ENCODE data around the gene ARL11.

Gene ARL11

DNA sequence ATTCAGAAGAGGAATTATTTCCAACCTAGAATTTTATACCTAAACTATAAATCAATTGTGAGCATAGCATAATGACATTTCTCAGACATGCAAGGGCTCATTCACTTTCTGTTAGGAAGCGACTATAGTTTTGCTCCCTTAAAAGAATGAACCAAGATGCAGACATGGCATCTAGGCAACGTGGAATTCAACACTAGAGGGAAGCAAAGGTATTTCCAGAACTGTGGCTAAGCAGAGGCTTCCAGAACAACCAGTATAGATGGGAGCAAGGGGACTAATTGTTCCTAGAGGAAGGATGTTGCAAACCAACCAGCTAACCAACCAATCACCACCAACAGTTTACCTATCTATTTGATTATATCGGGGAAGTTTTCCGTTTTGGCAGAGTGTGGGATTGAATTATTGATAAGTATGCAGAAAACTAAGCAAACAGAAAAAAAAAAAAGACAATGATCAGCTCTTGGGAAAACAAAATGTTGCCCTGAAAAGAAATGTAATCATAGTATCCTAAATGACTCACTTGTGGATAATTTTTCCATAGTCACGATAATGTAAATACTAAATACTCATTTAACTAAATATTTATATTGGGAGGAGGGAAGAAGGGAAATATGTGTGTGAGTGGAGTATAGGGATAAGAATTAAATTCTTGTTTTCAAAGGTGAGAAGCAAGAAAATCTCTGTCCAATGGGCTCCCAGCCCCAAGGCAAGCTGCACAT, 21.1 kb downstream of the ARL11 start:
- Mint-ChIP-seq H3K27me3 (no peaks in the 10 kb centered on the region), H3K27ac (no peak overlapping the region), H3K4me3 (no peak overlapping the region), H3K36me3 (peaks cover 0 to 3% of the 10 kb centered on the region in 2 donors), H3K4me1 (peaks cover 2 to 9% of the 10 kb centered on the region in 2 donors), H3K9me3 (no peaks in the 10 kb centered on the region)
- DNase-seq (no peak), ATAC-seq (replicated peaks) (no peak)

DNA sequence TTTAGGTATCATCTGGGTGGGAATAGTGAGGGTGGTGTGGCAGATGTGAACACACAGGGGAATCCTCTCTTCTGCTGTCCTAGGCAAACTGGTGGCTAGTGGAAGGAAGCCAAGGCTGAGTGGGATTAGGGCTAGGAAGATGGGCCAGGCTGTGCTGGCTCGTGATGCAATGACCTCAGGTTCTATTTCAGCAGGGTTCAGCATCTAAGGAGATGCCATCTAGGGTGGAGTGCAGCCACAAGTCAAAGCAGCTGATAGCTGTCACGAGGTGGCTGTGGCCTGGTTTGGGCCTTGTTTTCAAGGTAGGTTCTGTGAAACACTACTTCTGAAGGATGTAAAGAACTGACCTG, 21.6 kb downstream of the ARL11 start:
- H3K27me3 Mint-ChIP-seq: no peaks in the 10 kb centered on the region
- H3K4me3 Mint-ChIP-seq: no peak overlapping the region
- ATAC-seq (replicated peaks) (no peak), DNase-seq (no peak)
- peaks cover 0 to 3% of the 10 kb centered on the region in 2 donors for H3K36me3 Mint-ChIP-seq
- H3K9me3 Mint-ChIP-seq: no peaks in the 10 kb centered on the region
- no peak overlapping the region for H3K27ac Mint-ChIP-seq
- H3K4me1 Mint-ChIP-seq: peaks cover 2 to 9% of the 10 kb centered on the region in 2 donors

DNA sequence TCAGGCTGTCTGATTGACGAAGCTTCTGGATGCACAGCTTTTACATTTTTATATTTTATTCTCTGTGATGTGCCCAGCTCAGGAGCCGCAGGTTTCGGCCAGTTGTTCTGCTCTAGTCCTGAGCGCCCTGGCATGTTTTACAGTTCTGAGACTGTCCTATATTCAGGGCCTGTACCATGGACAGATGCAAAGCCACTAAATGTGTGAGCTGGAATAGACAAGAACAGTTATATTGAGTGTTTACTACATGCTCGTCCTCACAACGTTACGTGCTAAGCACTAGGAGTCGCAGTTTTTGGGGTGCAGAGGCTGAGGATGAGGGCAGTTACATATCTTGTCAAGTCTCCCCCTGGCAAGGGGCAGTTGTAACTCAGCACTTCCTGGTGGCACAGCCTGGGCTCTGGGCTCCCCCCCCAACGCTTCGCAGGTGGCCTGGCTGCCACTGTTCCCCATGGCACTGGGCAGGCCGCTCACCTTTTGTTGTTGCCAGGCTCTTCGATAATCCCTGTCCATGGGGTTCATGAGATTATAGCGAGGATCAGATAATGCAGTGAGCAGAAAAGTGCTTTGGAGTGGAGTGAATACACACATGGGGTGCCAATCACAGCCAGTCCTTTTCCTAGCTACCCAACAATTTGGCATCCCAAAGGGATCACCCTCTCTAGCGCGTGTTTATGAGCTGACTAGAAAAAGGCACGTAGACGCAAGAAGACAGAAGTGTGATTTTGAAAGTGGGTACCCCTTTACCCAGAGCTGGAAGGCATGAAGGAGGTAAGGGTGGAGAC, 23.5 kb downstream of the ARL11 start:
- Mint-ChIP-seq H3K27me3 (no peaks in the 10 kb centered on the region), H3K4me3 (no peak overlapping the region), H3K9me3 (no peaks in the 10 kb centered on the region), H3K4me1 (peaks cover 0 to 5% of the 10 kb centered on the region in 2 donors), H3K27ac (no peak overlapping the region), H3K36me3 (peaks cover 4 to 5% of the 10 kb centered on the region in 2 donors)
- no peak for DNase-seq
- no peak for ATAC-seq (replicated peaks)

DNA sequence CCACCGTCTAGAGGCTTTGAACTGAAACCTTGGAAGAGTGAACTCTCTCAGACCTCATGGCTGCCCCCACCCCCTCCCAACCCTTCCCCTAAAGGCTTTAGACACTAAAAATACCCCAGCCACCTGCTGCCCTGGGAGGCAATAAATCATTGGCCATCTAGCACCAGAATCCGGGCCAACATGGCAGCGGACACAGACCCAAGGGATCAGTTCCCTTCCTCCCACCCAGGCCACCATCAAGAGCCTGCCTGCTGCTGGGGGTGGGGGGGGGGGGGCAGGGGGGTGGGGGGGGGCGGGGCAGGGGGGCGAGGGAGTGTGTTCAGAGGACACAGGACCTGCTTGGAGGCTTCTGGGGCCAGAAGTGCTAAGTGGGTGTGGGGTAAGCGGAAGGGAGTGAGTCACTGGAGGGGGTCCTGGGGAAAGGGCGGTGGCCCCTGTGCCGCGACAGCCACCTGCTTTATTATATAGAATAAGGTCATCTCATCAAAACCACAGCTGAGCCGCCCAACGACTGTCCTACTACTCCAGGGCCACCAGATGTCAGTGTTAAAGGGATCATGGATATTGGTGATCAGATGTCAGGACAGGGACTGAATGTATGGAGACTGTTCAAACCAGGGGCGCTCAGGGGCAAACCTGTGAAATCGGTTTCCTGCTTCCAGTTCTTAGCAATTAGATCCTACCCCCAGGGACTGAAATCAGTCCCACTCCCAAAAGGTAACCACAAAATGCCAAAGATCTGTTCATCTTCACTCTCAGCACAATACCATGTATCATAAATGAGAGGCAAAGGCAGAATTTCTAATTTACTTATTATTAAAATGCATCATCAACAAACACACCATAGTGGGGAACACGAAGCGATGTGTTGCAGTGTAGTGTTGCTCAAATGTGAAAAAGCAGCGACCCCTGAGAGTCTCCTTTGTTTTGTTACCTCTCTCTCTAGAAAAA, 24.3 kb downstream of the ARL11 start:
- DNase-seq: no peak
- no peaks in the 10 kb centered on the region for H3K27me3 Mint-ChIP-seq
- H3K4me1 Mint-ChIP-seq: peaks cover 0 to 4% of the 10 kb centered on the region in 2 donors
- H3K4me3 Mint-ChIP-seq: no peak overlapping the region
- no peak overlapping the region for H3K27ac Mint-ChIP-seq
- H3K9me3 Mint-ChIP-seq: no peaks in the 10 kb centered on the region
- peak; percentile 76 to 79 for ATAC-seq (replicated peaks)
- H3K36me3 Mint-ChIP-seq: peaks cover 10 to 11% of the 10 kb centered on the region in 2 donors

DNA sequence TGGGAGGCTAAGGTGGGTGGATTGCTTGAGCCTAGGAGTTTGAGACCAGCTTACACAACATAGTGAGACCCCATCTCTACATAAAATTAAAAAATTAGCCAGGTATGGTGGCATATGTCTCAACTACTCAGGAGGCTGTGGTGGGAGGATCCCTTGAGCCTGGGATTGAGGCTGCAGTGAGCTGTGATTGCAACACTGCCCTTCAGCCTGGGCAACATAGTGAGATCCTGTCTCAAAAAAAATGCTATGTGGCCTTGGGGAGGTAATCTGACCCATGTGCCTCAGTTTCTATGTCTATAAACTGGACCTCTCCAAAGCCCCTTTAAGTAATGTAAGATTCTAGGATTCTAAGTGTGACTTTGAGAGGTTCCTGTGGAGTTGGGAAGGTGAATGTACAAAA, 25.2 kb downstream of the ARL11 start:
- H3K4me3 Mint-ChIP-seq: no peak overlapping the region
- H3K27me3 Mint-ChIP-seq: no peaks in the 10 kb centered on the region
- H3K27ac Mint-ChIP-seq: no peak overlapping the region
- H3K9me3 Mint-ChIP-seq: no peaks in the 10 kb centered on the region
- no peak for DNase-seq
- ATAC-seq (replicated peaks): no peak
- peaks cover 15% of the 10 kb centered on the region in 2 donors for H3K36me3 Mint-ChIP-seq
- peaks cover 0 to 4% of the 10 kb centered on the region in 2 donors for H3K4me1 Mint-ChIP-seq

DNA sequence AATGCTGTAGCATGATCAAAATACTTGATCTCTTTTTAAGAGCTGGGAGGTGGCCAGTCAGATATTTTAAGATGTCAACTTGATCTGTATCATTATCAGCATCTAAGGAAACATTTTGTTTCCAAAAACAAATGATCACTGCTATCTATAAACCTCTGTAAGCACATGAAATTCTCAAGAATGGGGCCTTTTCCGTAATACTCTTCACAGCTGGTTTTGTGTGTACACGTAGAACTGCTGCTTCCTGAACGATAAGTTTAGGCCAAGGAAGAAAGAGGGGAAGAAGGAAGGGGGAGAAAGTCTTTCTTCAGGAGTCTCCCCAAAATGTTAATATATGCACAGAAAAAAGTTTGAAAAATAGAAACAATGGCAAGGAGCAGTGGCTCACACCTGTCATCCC, 25.7 kb downstream of the ARL11 start:
- peaks cover 0 to 4% of the 10 kb centered on the region in 2 donors for H3K4me1 Mint-ChIP-seq
- H3K4me3 Mint-ChIP-seq: no peak overlapping the region
- DNase-seq (no peak), ATAC-seq (replicated peaks) (no peak)
- H3K9me3 Mint-ChIP-seq: no peaks in the 10 kb centered on the region
- peaks cover 15 to 20% of the 10 kb centered on the region in 2 donors for H3K36me3 Mint-ChIP-seq
- H3K27me3 Mint-ChIP-seq: no peaks in the 10 kb centered on the region
- no peak overlapping the region for H3K27ac Mint-ChIP-seq

DNA sequence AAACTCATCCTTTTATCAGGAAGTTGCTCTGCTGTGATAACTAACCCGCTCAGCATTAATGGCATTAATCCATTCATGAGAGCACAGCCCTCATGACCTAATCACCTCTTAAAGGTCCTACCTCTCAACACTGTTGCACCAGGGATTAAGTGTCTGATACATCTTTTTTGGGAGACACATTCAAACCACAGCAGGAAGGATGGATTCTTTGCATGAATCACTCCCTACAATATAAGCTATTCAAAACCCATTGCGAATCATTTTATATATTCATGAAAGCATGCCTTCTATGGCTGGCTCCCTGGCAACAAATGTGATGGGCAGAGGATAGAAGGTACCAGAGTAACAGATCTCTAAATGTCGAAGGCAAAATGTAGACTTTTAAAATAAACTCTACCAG, 27.6 kb downstream of the ARL11 start:
- Mint-ChIP-seq H3K27me3 (no peaks in the 10 kb centered on the region), H3K36me3 (peaks cover 21 to 32% of the 10 kb centered on the region in 2 donors), H3K9me3 (no peaks in the 10 kb centered on the region), H3K4me1 (peaks cover 0 to 4% of the 10 kb centered on the region in 2 donors), H3K27ac (no peak overlapping the region), H3K4me3 (no peak overlapping the region)
- ATAC-seq (replicated peaks) (no peak), DNase-seq (no peak)

DNA sequence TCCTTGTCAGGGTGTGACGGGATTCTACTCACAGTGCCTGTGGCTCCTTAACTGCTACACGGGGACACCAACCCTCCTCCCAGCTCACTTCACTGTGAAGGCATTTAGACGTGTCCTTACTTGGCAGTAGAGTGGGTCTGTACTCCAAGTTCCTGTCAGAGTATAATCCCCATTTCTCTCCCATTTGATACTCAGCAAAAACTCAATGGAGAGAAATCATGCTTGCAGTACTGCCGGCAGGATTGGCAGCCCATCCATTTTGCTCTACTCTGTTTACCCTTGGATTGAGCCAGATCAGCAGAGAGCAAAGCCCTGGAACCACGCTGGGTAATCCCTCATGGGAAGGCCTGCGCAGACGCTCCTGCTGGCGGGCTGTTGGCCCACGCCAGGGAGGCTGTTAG, 28.9 kb downstream of the ARL11 start:
- no peak overlapping the region for H3K4me3 Mint-ChIP-seq
- H3K36me3 Mint-ChIP-seq: peaks cover 28 to 46% of the 10 kb centered on the region in 2 donors
- peaks cover 0 to 4% of the 10 kb centered on the region in 2 donors for H3K4me1 Mint-ChIP-seq
- DNase-seq (no peak), ATAC-seq (replicated peaks) (no peak)
- no peaks in the 10 kb centered on the region for H3K9me3 Mint-ChIP-seq
- H3K27ac Mint-ChIP-seq: no peak overlapping the region
- H3K27me3 Mint-ChIP-seq: no peaks in the 10 kb centered on the region

DNA sequence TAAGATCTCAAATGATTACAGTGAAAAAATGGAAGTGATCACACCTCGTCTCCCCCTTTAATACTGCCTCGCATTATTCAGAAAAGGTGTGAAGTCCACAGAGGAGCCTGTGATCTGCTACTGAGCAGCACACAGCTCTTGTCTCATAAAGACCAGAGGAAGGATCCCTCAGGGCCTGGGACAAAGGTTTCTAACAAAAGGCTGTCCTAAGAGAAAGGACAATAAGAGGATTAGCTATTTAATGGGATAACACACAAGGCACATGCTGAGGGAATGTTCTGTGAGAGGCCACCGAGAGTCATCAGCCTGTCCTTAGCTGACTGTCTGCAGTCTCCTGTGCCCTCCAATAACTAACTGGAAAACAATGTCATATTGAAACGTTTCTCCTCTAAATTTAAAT, 36.3 kb downstream of the ARL11 start:
- no peak for ATAC-seq (replicated peaks)
- Mint-ChIP-seq H3K27ac (no peak overlapping the region), H3K4me3 (no peak overlapping the region), H3K36me3 (peaks cover 42 to 66% of the 10 kb centered on the region in 2 donors), H3K9me3 (no peaks in the 10 kb centered on the region), H3K4me1 (no peaks in the 10 kb centered on the region), H3K27me3 (no peaks in the 10 kb centered on the region)
- no peak for DNase-seq

DNA sequence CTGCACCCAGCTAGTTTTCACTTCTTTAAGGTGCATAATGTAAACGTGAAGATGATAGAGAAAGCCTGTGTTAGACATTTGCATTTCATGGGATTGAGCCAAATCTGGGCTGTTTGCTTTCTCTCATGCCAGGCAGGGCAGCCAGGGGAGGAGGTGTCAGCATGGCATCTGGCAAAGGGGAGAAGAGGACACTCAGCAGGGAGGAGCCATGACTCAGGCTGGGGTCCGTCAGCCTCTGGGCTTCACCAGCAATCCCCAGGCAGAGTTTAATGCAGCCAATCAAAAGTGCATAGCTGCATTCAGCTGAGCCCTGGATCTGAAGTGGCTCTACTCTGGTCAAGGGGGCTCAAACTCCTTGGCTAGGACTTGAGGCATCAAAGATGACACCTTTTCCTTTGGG, 39.5 kb downstream of the ARL11 start:
- Mint-ChIP-seq H3K9me3 (no peaks in the 10 kb centered on the region), H3K4me1 (no peaks in the 10 kb centered on the region), H3K27ac (no peak overlapping the region), H3K27me3 (no peaks in the 10 kb centered on the region), H3K4me3 (no peak overlapping the region), H3K36me3 (peaks cover 32 to 40% of the 10 kb centered on the region in 2 donors)
- DNase-seq (no peak), ATAC-seq (replicated peaks) (no peak)

DNA sequence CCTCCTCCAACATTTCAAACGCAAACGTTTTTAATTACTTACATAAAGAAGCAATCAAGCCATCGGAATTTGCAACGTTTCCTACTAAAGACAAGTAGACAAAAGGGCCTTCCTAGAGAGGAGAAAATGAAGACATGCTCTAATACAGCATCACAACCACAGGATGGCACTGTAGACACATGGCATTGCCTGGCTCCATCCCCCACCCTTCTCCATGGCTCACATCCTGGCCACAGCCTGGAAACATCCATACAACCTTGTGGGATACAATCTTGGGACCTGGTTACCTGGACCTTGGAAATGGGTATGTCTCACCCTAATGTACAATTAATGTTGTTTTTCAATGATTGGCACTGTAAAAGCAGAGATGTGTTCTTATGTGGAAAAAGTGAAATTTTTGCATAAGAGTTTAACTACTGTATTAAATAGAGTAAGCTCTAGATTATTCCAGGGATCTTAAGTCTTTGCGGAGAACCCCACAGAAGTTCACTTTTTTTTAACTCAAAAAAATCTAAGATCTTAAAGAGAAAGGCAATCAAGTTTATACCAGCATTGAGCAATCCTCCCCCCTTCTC, 41.5 kb downstream of the ARL11 start:
- no peak overlapping the region for H3K27ac Mint-ChIP-seq
- peaks cover 30% of the 10 kb centered on the region in 2 donors for H3K36me3 Mint-ChIP-seq
- no peaks in the 10 kb centered on the region for H3K9me3 Mint-ChIP-seq
- ATAC-seq (replicated peaks): peak; percentile 41 to 45
- no peak for DNase-seq
- no peaks in the 10 kb centered on the region for H3K27me3 Mint-ChIP-seq
- no peak overlapping the region for H3K4me3 Mint-ChIP-seq
- H3K4me1 Mint-ChIP-seq: peaks cover 0 to 1% of the 10 kb centered on the region in 2 donors

DNA sequence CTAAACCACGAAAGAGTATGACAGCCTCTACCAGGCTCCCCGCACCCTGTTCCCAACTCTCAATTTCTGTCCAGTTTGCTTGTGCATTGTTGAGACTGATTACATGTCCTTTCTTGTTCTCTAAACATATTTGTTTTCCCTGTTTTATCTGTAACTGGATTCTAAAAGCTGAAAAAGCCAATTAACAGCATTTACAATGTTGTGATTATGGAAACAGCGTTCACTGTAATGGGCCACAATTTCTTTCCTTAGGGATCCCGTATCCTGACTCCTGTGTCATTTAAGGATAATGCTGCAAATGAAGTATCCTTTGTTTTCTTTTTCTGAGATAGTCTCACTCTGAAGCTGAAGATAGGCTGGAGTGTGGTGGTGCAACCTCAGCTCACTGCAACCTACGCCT, 42.5 kb downstream of the ARL11 start:
- Mint-ChIP-seq H3K36me3 (peaks cover 33 to 37% of the 10 kb centered on the region in 2 donors), H3K9me3 (no peaks in the 10 kb centered on the region), H3K4me1 (peaks cover 4 to 5% of the 10 kb centered on the region in 2 donors), H3K27me3 (no peaks in the 10 kb centered on the region), H3K27ac (no peak overlapping the region), H3K4me3 (no peak overlapping the region)
- no peak for ATAC-seq (replicated peaks)
- no peak for DNase-seq

DNA sequence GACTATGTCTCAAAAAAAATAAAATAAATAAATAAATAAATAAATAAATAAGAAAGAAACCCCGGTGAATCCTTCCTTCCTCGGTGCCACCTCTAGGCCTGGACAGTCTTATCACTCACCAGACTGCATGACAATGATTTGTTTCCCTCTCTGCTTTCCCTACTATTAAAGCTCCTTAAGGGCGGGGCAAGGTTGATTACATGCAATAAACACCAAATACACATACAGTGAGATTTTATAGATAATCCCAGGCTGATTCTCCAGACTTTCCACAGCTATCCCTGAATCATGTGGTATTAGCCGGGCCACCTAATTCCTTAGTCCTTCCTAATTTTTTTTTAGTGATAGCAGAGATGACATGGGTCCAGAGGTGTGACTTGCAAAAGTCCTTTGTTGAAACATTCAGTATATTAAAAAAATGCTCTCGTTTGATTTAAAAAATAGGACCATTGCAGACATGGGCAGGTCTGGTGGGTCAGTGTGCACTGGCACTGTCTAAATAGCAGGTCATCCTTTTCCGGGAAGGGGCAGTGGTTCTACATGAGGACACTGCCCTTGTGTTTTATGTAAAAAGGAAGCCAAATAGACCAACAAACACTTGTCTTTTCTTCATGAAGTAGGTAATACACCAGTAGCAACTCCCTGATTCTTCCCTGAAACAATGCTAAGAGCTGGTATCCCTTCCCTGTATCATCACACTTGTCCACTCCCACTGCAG, 48.4 kb downstream of the ARL11 start:
- no peak for ATAC-seq (replicated peaks)
- no peak for DNase-seq
- no peaks in the 10 kb centered on the region for H3K9me3 Mint-ChIP-seq
- H3K36me3 Mint-ChIP-seq: peaks cover 35 to 37% of the 10 kb centered on the region in 2 donors
- peaks cover 7 to 15% of the 10 kb centered on the region in 2 donors for H3K4me1 Mint-ChIP-seq
- H3K27ac Mint-ChIP-seq: no peak overlapping the region
- H3K27me3 Mint-ChIP-seq: no peaks in the 10 kb centered on the region
- H3K4me3 Mint-ChIP-seq: no peak overlapping the region
